IPS-18c (cell line): ENCODE data around the gene OR10K1.
"Not testable (repeated sequence)": the region's sequence is repeated elsewhere in the genome, so short reads cannot be mapped to it uniquely, and the experiment has no call there.

ENCODE experiments used
- H3K4me3 ChIP-seq: 2 replicates; pipeline ENCODE4 v1.7.0; 2013; ENCODE audit warnings: low read depth, mild to moderate bottlenecking, low read length, moderate library complexity; ENCODE audit not compliant: insufficient read depth
- H3K9me3 ChIP-seq: one replicate; pipeline ENCODE4 v1.6.1; 2013; ENCODE audit warnings: mild to moderate bottlenecking, low read length, moderate library complexity; ENCODE audit not compliant: control insufficient read depth, insufficient read depth

Gene OR10K1, protein sequence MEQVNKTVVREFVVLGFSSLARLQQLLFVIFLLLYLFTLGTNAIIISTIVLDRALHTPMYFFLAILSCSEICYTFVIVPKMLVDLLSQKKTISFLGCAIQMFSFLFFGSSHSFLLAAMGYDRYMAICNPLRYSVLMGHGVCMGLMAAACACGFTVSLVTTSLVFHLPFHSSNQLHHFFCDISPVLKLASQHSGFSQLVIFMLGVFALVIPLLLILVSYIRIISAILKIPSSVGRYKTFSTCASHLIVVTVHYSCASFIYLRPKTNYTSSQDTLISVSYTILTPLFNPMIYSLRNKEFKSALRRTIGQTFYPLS

GRCh38 chr1:158461534-158461933 is at the start of gene OR10K1:
TSS of gene OR10K1 (plus strand) at chr1:158461834. CDS start at chr1:158465562, 3,728 bp downstream.
- no peaks in the 10 kb centered on the region for H3K9me3 ChIP-seq
- no peak within 1 kb of the TSS for H3K4me3 ChIP-seq

GRCh38 chr1:158414651-158415345 is 46.8 kb upstream of the OR10K1 start:
- H3K9me3 ChIP-seq, result no peaks in the 10 kb centered on the region

GRCh38 chr1:158417586-158417985 is 44.0 kb upstream of the OR10K1 start:
- Histone ChIP-seq H3K4me3 (no peak overlapping the region), H3K9me3 (no peaks in the 10 kb centered on the region)

More at GRCh38 chr1:158414651-158415345, 46.8 kb upstream of the OR10K1 start:
- H3K4me3 ChIP-seq, result no peak overlapping the region

DNA sequence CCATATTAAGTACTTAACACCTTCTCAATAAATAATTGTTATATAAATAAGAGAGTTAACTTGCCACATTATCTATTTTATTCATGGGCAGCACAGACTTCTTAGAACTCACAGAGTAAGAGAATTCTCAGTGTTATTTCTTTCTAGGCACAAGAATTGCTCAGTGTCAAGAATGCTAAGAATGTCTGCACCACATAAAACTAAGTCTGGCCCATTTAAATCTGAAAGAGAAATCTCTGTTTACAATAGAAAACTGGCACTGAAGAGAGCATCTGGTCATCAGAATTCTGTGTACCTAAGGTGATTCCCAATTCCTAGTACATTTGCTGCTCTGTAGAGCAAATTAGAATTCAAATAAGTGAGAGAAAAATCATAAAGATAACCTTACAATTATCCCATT is 39.4 kb upstream of the OR10K1 start:
- no peak overlapping the region for H3K4me3 ChIP-seq
- no peaks in the 10 kb centered on the region for H3K9me3 ChIP-seq

DNA sequence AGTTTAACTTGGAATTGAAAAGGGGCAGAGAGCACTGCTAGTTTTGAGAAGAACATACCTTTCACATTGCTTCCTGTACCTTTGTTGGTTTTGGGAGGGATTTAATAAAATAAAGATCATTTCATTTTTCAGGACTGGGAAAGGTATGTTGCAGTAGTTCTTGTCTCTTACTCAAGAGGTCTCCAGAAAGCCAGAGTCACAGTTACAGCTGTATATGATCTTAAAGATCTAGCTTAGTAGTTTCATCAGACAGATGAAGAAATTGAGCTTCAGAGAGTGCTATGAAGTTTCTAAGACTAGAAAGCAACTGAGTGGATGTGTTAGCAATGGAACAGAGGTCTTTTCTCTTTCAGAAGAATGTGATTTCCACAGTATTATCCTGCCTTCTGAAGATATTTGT is 36.6 kb upstream of the OR10K1 start:
- Histone ChIP-seq H3K4me3 (no peak overlapping the region), H3K9me3 (no peaks in the 10 kb centered on the region)

DNA sequence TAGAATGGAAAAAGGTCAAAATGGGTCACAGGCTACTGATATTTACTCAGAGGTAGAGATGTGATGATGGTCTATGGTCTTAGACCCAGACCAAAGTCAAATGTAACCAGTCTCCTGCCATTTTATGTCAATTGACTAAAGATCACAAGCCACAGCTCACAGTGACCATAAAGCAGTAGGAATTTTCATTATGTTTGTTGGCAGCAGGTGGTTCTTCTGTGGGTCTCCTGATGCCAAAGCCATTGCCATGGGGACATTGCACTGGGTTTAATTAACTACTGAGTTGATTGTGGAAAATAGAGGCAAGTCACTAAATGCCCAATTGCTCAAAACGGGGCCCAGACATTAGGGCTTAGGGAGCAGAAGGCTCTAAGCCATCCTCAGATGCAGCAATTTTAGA is 35.5 kb upstream of the OR10K1 start, which contains the start of gene OR10K2:
Gene OR10K2, minus strand, starts transcription at position 101 of the 400 bp plus-strand sequence. CDS start 5,371 bp downstream, outside the sequence.
- no peaks in the 10 kb centered on the region for H3K9me3 ChIP-seq

GRCh38 chr1:158430163-158430562 is 31.5 kb upstream of the OR10K1 start:
- not testable (repeated sequence) for H3K9me3 ChIP-seq, H3K4me3 ChIP-seq

More for the DNA sequence above, 35.5 kb upstream of the OR10K1 start, which contains the start of gene OR10K2:
- no peak within 1 kb of the TSS for H3K4me3 ChIP-seq

DNA sequence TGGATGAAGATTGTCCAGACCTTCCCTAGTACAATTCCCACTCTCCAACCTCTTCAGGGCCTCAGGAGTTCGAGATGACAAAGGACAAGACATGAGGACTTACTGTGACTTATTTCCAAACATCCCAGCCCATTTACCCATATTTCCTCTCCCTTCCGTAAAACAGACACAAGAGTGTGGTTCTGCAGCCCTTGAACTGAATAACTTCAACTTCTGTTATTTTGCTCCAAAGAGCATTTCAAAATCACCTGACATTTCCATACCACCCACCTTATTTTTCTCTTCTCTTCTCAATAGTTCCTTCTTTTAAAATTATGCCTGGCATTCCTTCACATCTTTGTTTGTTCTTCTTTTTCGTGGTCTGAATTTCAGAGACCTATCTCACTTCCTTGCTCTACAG is 26.9 kb upstream of the OR10K1 start:
- no peak overlapping the region for H3K4me3 ChIP-seq
- H3K9me3 ChIP-seq, result no peaks in the 10 kb centered on the region

GRCh38 chr1:158445376-158445775 is 16.3 kb upstream of the OR10K1 start:
- no peak overlapping the region for H3K4me3 ChIP-seq

DNA sequence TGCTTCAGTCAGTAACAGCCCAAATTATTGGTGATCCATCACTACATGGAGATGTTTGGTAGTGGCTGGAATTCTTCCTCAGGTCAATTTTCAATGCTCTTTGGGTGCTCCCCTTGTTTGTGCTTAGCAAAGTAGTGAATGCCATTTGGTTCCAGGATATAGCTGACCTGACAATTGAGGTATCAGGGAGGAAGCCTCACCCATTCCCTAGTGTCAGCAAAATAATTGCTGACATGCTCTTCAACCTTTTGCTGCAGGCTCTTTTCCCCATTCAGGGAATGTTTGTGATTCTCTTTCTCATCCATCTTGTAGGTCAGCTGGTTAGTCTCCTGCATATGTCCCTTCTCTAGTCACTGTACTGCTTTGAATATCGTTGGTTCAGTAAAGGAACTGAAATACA is 7.1 kb upstream of the OR10K1 start:
- H3K9me3 ChIP-seq, result peaks cover 2% of the 10 kb centered on the region
- H3K4me3 ChIP-seq, result no peak overlapping the region

More at GRCh38 chr1:158445376-158445775, 16.3 kb upstream of the OR10K1 start:
- no peaks in the 10 kb centered on the region for H3K9me3 ChIP-seq

DNA sequence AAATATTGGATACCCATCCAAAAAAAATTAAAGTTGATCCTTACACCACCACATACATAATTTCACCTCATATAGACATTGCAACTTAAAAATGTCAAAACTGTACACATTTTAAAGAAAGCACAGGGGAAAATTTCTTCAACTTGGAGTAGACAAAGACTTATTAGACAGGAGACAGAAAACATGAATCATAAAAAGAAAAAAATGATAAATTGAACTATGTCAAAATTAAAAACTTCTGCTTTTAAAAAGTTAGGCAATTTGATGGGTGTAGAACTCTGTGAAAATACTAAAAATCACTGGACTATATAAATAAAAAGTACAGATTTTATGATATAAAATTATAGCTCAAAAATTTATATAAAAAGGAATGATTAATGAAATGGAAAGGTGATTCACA is 4.4 kb upstream of the OR10K1 start:
- H3K9me3 ChIP-seq, result peaks cover 2% of the 10 kb centered on the region
- no peak overlapping the region for H3K4me3 ChIP-seq

DNA sequence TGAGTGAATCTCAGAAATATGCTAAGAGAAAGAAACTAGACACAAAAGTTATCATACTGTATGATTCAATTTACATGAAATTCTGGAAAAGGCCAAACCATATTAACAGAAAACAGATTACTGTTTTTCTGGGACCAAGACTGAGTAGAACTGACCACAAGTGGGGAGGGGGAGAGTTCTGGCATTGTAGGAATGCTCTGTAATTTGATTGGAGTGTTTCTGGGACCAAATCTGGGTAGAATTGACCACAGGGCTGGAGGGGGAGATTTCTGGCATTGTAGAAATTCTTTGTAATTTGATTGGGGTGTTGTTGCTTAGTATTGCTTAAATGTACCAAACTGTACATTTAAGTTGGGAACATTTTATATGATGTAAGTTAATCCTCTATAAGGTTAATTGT is 3.4 kb upstream of the OR10K1 start:
- H3K9me3 ChIP-seq, result peaks cover 2% of the 10 kb centered on the region
- no peak overlapping the region for H3K4me3 ChIP-seq

- Histone ChIP-seq H3K4me3 (no peak within 1 kb of the TSS), H3K9me3 (no peaks in the 10 kb centered on the region)
Observed at GRCh38 chr1:158471920-158472319, 10.3 kb downstream of the OR10K1 start, which contains the start of gene OR10R2. TSS of gene OR10R2 (plus strand) at chr1:158472220. CDS start at chr1:158472326, 106 bp downstream.

DNA sequence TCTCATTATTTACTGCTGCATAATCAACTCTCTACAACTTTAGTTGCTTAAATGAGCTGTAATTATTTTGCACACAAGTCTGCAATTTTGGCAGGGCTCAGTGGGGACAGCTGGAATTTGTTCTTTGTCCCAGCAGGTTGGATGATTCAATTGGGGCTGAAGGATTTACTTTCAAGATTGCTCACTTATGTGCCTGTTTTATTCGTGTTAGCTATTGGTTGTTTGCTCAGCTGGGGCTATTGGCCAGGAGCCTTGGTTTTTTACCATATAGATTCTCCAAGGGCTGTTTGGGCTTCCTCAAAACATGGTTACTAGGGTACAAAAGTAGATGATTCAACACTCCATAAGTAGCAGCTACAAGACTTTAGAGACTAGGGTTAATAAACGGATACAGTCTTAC is 23.8 kb downstream of the OR10K1 start:
- Histone ChIP-seq H3K9me3 (no peaks in the 10 kb centered on the region), H3K4me3 (no peak overlapping the region)

DNA sequence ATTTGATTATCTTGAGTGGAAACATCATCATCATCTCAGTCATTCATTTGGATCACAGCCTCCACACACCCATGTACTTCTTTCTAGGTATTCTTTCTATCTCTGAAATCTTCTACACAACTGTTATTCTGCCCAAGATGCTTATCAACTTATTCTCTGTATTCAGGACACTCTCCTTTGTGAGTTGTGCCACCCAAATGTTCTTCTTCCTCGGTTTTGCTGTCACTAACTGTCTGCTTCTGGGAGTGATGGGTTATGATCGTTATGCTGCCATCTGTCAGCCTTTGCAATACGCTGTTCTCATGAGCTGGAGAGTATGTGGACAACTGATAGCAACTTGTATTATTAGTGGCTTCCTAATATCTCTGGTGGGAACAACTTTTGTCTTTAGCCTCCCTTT is 29.7 kb downstream of the OR10K1 start:
- no peaks in the 10 kb centered on the region for H3K9me3 ChIP-seq

DNA sequence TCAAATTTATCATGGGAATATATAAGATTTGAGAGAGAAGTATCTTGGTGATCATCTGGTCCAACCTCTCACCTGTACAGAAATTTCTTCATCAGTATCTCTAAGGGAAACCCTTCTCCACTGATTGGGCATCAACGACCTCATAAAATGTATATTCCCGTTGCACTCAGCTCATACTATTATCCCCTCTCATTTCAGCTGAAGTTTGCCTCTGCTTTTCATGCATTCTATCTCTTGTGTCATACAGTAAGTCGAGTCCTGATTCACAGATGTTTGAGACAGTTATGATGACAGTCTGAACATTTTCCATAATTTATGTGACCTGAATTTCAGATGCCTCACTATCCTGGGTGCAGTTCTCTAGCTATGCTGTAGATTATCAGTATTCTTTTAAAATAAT is 31.4 kb downstream of the OR10K1 start:
- no peaks in the 10 kb centered on the region for H3K9me3 ChIP-seq
- H3K4me3 ChIP-seq, result no peak overlapping the region

More for the DNA sequence above, 29.7 kb downstream of the OR10K1 start:
- no peak overlapping the region for H3K4me3 ChIP-seq

DNA sequence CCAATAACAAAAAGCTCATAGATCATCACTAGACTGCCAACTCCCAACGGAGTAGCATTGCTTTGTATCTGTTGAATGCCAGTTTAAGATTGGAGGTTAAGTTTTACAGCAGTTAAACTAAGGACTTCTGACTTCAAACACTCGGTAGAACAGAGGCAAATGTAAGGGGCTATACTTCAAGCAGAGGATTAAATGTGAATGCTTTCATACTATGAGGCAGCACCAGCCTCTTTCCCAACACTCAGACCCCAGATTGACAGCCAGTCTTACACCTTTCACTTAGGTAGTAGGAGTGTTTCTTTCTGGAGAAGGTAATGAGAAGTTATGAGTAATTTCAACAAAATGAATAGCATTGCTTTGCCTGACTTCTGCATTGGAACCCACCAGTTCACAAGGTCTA is 33.2 kb downstream of the OR10K1 start:
- H3K4me3 ChIP-seq, result no peak overlapping the region
- no peaks in the 10 kb centered on the region for H3K9me3 ChIP-seq

DNA sequence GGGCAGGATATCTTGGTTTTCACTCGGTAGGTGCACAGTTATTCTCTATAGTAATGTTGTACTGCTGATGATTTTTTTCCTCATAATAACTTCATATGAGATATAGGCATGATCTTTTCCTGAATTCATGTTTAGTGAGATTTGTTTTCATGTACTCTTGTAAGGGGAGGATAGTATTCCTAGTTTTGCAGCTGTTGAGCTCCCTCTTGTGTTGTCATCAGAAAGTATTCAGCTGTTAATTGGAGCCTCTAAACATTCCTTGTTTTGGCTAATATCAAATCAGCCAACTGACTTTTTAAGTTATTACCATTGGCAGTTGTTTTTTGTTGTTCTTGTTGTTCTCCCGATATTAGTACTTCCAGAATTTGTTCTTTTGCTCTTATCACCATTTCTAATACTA is 34.7 kb downstream of the OR10K1 start:
- no peak overlapping the region for H3K4me3 ChIP-seq
- H3K9me3 ChIP-seq, result no peaks in the 10 kb centered on the region
